ENCODE data around the gene PCGF1.

The PCGF1 gene

DNA sequence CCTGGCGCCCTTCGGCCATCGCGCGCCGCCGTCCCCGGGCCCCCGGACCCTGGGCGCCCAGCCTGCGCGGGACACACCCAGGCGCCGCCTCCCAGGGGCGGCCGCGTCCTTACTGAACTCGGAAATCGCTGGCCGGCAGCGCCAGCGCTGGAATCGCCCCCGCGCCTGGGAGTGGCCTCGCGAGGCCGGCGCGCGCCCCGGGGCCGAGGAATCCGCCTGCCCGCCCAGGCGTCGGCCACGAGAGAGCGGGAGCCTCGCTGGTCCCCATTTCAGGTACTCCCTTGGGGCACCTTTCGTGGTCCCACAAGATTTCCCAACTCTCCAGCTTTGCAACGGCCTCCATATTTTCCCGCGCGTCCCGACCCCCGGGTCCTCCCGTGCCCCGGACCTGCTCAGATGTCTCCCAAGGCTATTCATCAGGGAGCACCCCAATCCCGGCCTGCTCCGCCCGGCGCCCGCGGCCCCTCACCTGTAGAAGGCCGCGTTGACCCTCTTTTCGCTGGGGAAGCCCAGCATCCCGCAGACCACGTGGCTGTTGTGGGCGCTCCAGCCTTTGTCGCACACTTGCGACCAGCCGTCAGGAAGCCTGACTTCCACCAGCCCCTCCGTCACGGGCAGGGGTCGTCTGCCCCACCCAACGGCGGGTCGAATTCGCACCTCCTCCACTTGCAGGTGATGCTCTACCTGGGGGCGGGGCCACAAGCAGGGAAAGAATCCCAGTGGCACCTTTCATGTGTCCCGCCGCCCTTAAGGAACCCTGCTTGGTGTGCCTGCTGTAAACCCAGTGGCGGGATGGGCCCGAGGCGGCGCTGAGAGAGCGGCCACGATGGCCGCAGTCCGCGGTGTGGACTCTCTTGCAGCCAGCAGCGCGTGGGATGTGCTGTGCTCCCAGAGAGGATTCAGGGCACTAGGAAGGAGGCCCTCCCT lies 41.7 kb upstream of the PCGF1 start:
- TF ChIP-seq, protein P1, sequence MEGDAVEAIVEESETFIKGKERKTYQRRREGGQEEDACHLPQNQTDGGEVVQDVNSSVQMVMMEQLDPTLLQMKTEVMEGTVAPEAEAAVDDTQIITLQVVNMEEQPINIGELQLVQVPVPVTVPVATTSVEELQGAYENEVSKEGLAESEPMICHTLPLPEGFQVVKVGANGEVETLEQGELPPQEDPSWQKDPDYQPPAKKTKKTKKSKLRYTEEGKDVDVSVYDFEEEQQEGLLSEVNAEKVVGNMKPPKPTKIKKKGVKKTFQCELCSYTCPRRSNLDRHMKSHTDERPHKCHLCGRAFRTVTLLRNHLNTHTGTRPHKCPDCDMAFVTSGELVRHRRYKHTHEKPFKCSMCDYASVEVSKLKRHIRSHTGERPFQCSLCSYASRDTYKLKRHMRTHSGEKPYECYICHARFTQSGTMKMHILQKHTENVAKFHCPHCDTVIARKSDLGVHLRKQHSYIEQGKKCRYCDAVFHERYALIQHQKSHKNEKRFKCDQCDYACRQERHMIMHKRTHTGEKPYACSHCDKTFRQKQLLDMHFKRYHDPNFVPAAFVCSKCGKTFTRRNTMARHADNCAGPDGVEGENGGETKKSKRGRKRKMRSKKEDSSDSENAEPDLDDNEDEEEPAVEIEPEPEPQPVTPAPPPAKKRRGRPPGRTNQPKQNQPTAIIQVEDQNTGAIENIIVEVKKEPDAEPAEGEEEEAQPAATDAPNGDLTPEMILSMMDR (conservative IDR thresholded peaks at IDR 0.05; ENCODE audit: low read depth): no peak
- DNase-seq (ENCODE audit: low spot score): peak; percentile 74
- ChIA-PET POLR2A (ENCODE audit: low non-redundant PET) (no interaction called here), CTCF (interaction anchor here (0.6 kb wide), 1 partner anchor 42 kb away, joined by 5 read pairs; the partner anchor contains the start of gene PCGF1)
- peak overlapping the region; percentile 65 for H3K27ac ChIP-seq

DNA sequence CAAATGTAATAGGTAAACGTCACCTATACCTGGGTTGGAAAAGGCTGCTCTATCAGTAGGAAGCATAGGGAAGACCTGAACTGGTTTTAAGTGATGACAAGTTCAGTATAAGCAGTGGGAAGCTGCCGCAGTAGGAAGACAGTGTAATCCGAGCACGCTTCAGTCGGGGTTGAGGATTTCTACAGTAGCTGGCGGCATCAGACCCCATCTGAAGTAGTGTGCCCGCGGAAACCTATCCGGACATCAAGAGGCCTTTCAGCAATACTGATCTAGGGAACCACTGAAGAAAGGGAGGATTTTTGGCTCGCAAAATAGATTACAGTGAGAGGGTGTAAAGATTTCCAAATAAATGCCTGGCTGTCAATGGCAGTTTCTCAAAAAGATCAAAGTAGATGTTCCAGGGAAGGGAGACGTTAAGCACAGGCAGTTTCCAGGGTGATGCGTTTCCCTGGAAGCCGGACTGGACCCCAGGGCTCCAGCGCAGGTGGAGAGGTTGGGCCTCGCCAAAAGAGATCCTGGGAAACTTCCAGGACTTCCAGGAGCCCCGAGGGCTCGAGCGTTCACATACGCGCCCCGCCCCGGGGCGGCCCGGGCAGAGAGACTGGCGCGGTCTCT lies 40.9 kb upstream of the PCGF1 start:
- peak overlapping the region; percentile 65 for H3K27ac ChIP-seq
- TF ChIP-seq, protein P1 (conservative IDR thresholded peaks at IDR 0.05; ENCODE audit: low read depth): no peak
- no peak for DNase-seq (ENCODE audit: low spot score)
- CTCF ChIA-PET: interaction anchor here (0.5 to 0.7 kb wide), 2 partner anchors 78 to 98 kb away, joined by 3 to 5 read pairs; no protein-coding TSS in a partner anchor
- POLR2A ChIA-PET (ENCODE audit: low non-redundant PET): no interaction called here

DNA sequence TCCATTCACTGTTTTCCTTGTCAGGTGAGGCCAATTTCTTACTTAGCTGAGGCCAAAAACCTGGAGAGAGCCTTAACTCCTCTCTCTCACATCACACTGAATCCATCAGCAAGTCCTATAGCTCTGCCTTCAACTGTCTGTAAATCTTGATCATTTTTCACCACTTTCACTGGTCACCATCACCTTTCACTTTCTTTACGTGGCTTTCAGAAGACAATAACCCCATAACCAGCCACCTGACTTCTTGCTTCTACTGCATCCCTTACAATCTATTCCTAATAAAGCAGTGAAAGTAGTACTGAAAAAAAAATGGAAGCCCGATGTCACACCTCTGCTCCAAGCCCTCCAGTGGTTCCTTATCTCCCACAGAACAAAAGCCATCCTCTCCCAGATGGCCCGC lies 38.5 kb upstream of the PCGF1 start:
- DNase-seq (ENCODE audit: low spot score): no peak
- ChIA-PET CTCF (interaction anchor here (0.7 kb wide), 1 partner anchor 296 kb away, joined by 4 read pairs; no protein-coding TSS in a partner anchor), POLR2A (ENCODE audit: low non-redundant PET) (no interaction called here)
- H3K27ac ChIP-seq: no peak overlapping the region
- TF ChIP-seq, protein P1 (conservative IDR thresholded peaks at IDR 0.05; ENCODE audit: low read depth): no peak

DNA sequence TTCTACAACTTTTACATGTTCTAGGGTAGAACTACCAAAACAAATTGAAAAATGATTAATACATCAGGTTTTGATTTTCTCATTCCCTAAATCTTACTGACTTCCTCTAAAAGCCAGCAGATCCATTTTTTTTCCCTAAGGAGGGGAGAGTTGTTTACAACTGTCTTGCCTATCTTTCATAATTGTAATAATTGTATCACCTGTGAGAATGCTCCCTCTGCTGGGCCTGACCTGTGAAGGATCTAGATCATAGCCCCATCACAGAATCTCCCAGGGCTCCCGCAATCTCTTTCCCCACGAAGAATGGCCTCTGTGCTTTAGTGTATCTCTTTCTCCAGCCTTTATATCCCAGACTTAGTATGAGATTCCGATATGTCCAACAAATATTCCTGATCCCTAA lies 37.1 kb upstream of the PCGF1 start:
- DNase-seq (ENCODE audit: low spot score): no peak
- TF ChIP-seq, protein P1 (conservative IDR thresholded peaks at IDR 0.05; ENCODE audit: low read depth): no peak; the same call in 1 of the 2 replicates
- POLR2A ChIA-PET (ENCODE audit: low non-redundant PET): no interaction called here
- H3K27ac ChIP-seq: no peak overlapping the region
- CTCF ChIA-PET: interaction anchor here (0.6 to 1.1 kb wide), 5 partner anchors 9 to 193 kb away, joined by 3 to 6 read pairs (median 3); partner anchors contain the start of gene LOXL3

DNA sequence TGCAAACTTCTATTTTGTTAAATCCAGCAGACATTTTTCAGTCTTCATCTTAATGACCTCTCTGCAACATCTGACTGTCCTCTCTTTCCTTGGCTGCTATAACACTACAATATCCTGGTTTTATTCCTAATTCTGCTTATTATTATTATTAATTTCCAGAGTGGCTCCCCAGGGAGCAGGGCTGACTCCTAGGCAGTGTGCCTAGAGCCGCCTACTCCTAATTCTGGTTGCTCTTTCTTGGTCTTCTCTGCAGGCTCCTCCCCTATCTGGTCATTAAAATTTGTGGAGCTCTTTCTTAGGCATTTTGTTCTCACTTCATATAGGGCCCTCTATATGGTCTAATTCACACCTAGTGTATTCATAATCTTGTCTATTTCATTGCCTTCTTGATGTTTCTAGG lies 35.5 kb upstream of the PCGF1 start:
- CTCF ChIA-PET: no interaction called here
- no peak for DNase-seq (ENCODE audit: low spot score)
- POLR2A ChIA-PET (ENCODE audit: low non-redundant PET): no interaction called here
- TF ChIP-seq, protein P1 (conservative IDR thresholded peaks at IDR 0.05; ENCODE audit: low read depth): no peak
- no peak overlapping the region for H3K27ac ChIP-seq

DNA sequence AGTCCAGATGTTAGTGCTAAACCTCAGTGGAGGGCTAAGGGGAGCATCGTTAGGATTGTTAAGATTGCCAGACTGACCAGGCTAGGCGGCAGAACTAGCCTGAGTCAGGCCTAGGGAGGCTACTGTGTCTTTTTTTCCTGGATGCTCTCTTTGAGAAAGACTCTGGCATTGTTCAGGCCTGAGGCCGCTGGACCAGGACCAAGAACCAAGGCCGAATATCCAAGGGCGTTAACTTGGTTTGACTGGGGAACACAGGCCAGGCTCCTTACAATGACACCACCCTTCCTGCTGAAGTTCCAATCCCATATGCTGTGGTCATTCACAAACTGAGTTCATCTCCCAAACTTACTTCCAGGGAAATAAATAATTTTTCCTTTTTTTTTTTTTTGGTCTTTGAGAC lies 32.8 kb upstream of the PCGF1 start:
- no peak overlapping the region for H3K27ac ChIP-seq
- TF ChIP-seq, protein P1 (conservative IDR thresholded peaks at IDR 0.05; ENCODE audit: low read depth): no peak
- CTCF ChIA-PET: interaction anchor here (0.6 kb wide), 1 partner anchor 33 kb away, joined by 3 read pairs; the partner anchor contains the start of gene PCGF1
- DNase-seq (ENCODE audit: low spot score): no peak
- POLR2A ChIA-PET (ENCODE audit: low non-redundant PET): no interaction called here

Data from RWPE1 (cell line).